A549 (cell line): ENCODE measurements around the gene CEP85L.

Experiments
- CBX2 ChIP-seq: fragments of 200-600 bp; sonication (generic); IDR thresholded peaks from 2 replicates; pipeline ENCODE4 v1.6.1; 2016; ENCODE audit warnings: low read depth, mild to moderate bottlenecking, borderline replicate concordance
- CEBPB ChIP-seq, 2 experiments: fragments of >200 bp in 1 of 2; sonication (Bioruptor Twin) in 1 of 2; formaldehyde crosslinking in 1 of 2; IDR thresholded peaks; 2 replicates each; pipeline ENCODE4 v1.6.1; 2012 to 2016
- CHD4 ChIP-seq: fragments of 200-600 bp; sonication (generic); IDR thresholded peaks from 2 replicates; pipeline ENCODE4 v1.6.1; 2016; ENCODE audit warnings: antibody characterized with exemption, mild to moderate bottlenecking, borderline replicate concordance
- EP300 ChIP-seq, 2 experiments: fragments of >200 bp; sonication (Bioruptor Twin); formaldehyde crosslinking; IDR thresholded peaks; 2 replicates in 1 of 2; 3 replicates in 1 of 2; pipeline ENCODE4 v1.6.1; 2016 to 2017
- FOXS1 ChIP-seq: fragments of 250-450 bp; sonication (Bioruptor Pico); IDR thresholded peaks from 2 replicates; pipeline ENCODE4 v1.5.0; 2020; ENCODE audit warnings: mild to moderate bottlenecking, moderate library complexity
- NPAS2 ChIP-seq: fragments of 250-450 bp; sonication (Bioruptor Pico); IDR thresholded peaks from 2 replicates; pipeline ENCODE4 v1.8.0; 2022; ENCODE audit warnings: mild to moderate bottlenecking, moderate library complexity, borderline replicate concordance
- POLR2AphosphoS2 ChIP-seq: conservative IDR thresholded peaks from 2 replicates; pipeline ENCODE4 v1.6.1; 2012; ENCODE audit warnings: low read length, improper control_type of control experiment, inconsistent platforms
- ZFP36 ChIP-seq: fragments of 450-650 bp; IDR thresholded peaks from 2 replicates; pipeline ENCODE4 v1.6.1; 2014; ENCODE audit warnings: borderline replicate concordance; ENCODE audit not compliant: partially characterized antibody
- ZNF302 ChIP-seq: fragments of 250-450 bp; sonication (Bioruptor Pico); IDR thresholded peaks from 2 replicates; pipeline ENCODE4 v1.9.0; 2021; ENCODE audit warnings: inconsistent platforms, mild to moderate bottlenecking, moderate library complexity
- TF ChIP-seq, protein P1 (sequence below): fragments of >200 bp; sonication (Bioruptor Twin); formaldehyde crosslinking; IDR thresholded peaks from 3 replicates; pipeline ENCODE4 v1.5.1; 2016

- TF ChIP-seq CHD4, result no peak
- TF ChIP-seq, protein P1, sequence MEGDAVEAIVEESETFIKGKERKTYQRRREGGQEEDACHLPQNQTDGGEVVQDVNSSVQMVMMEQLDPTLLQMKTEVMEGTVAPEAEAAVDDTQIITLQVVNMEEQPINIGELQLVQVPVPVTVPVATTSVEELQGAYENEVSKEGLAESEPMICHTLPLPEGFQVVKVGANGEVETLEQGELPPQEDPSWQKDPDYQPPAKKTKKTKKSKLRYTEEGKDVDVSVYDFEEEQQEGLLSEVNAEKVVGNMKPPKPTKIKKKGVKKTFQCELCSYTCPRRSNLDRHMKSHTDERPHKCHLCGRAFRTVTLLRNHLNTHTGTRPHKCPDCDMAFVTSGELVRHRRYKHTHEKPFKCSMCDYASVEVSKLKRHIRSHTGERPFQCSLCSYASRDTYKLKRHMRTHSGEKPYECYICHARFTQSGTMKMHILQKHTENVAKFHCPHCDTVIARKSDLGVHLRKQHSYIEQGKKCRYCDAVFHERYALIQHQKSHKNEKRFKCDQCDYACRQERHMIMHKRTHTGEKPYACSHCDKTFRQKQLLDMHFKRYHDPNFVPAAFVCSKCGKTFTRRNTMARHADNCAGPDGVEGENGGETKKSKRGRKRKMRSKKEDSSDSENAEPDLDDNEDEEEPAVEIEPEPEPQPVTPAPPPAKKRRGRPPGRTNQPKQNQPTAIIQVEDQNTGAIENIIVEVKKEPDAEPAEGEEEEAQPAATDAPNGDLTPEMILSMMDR, result no peak
- no peak for TF ChIP-seq ZFP36
- no peak for TF ChIP-seq POLR2AphosphoS2
- TF ChIP-seq EP300 (IDR thresholded peaks at IDR 0.05), result no peak
- TF ChIP-seq NPAS2, result no peak
- no peak for TF ChIP-seq CEBPB (IDR thresholded peaks at IDR 0.05)
- TF ChIP-seq ZNF302 (CRISPR knock-in tag), result no peak
- TF ChIP-seq CBX2, result no peak
- TF ChIP-seq FOXS1 (CRISPR knock-in tag), result no peak
Measured at GRCh38 chr6:118488631-118489030, 162.8 kb downstream of the CEP85L start.
